Measurements from ENCODE around the gene ZNF124.

The ZNF124 gene

GRCh38 chr1:247114351-247115140 lies 57.3 kb downstream of the ZNF124 start:
- DNase-seq, result no peak
- intact Hi-C loops (cut with DNase I), result no loop called here

- no peak for DNase-seq
- intact Hi-C loops (cut with DNase I), result no loop called here
Measured at GRCh38 chr1:247113733-247114271, 58.0 kb downstream of the ZNF124 start.

- DNase-seq, result peak in 1 of 10 donors; percentile 55
- intact Hi-C loops (cut with DNase I), result no loop called here
Measured at GRCh38 chr1:247113094-247113497, 58.7 kb downstream of the ZNF124 start.

GRCh38 chr1:247112479-247112781 lies 59.4 kb downstream of the ZNF124 start:
- peak in 2 of 10 donors; percentile 77 to 84 for DNase-seq
- intact Hi-C loops (cut with DNase I), result no loop called here

GRCh38 chr1:247111700-247112478 lies 59.9 kb downstream of the ZNF124 start:
- peak in 8 of 10 donors; percentile 24 to 91 (median 54) for DNase-seq
- intact Hi-C loops (cut with DNase I), result no loop called here

- intact Hi-C loops (cut with DNase I), result no loop called here
- DNase-seq, result peak in 1 of 10 donors; percentile 85
Measured at GRCh38 chr1:247111259-247111699, 60.5 kb downstream of the ZNF124 start.

- peak in 1 of 10 donors; percentile 78 for DNase-seq
- intact Hi-C loops (cut with DNase I), result no loop called here
Measured at GRCh38 chr1:247110627-247111258, 61.1 kb downstream of the ZNF124 start.

- intact Hi-C loops (cut with DNase I), result loop anchor here (10.0 kb wide), 1 partner anchor 227 kb away; the partner anchor contains the start of gene ZNF496
- DNase-seq, result no peak
Measured at GRCh38 chr1:247107694-247108093, 64.1 kb downstream of the ZNF124 start.

- intact Hi-C loops (cut with DNase I), result loop anchor here (10.0 kb wide), 1 partner anchor 229 kb away; the partner anchor contains the start of gene ZNF496
- DNase-seq, result peak in 1 of 10 donors; percentile 38
Measured at GRCh38 chr1:247105966-247106365, 65.9 kb downstream of the ZNF124 start.

All from posterior cingulate gyrus (tissue), 11 donors.